Ovary (tissue), 9 donors: ENCODE results near the gene MTSS2. TPM values are rescaled to one million over a fixed set of nuclear protein-coding genes. Genes with fewer than 3 reads are reported as not detected.

Experiments
- DNase-seq, 5 donors: peaks; one replicate each; pipeline ENCODE4 v3.0.0-alpha.2; 2019 to 2020
- H3K27ac ChIP-seq, 2 donors: fragments of 200-600 bp; one replicate each; pipeline versions ENCODE4 v1.5.1 to v1.8.0; 2019 to 2022
- H3K27me3 ChIP-seq: fragments of 200-600 bp; one replicate; pipeline ENCODE4 v1.8.0; 2022
- H3K36me3 ChIP-seq: fragments of 200-600 bp; sonication (generic); one replicate; pipeline ENCODE4 v1.5.1; 2019
- H3K4me1 ChIP-seq: one replicate; pipeline ENCODE4 v1.8.1; 2013; ENCODE audit warnings: mild to moderate bottlenecking, moderate library complexity; ENCODE audit not compliant: insufficient read depth
- H3K4me3 ChIP-seq: fragments of 200-600 bp; sonication (generic); one replicate; pipeline ENCODE4 v1.5.1; 2017
- H3K9me3 ChIP-seq, 2 donors: fragments of 200-600 bp in 1 of 2; sonication (generic) in 1 of 2; one replicate each; pipeline versions ENCODE4 v1.5.1 to v1.8.1; 2013 to 2019; ENCODE audit warnings: mild to moderate bottlenecking in 1 of 2, moderate library complexity in 1 of 2
- CTCF ChIP-seq, 3 donors: fragments of 450-650 bp in 2 of 3; fragments of 200-600 bp in 1 of 3; IDR thresholded peaks; one replicate each; pipeline versions ENCODE4 v1.5.1 to v1.8.0; 2016 to 2022; ENCODE audit warnings: antibody characterized with exemption in 3 of 3, mild to moderate bottlenecking in 1 of 3
- EP300 ChIP-seq: sonication (generic); formaldehyde crosslinking; IDR thresholded peaks from one replicate; pipeline ENCODE4 v1.6.1; 2017; ENCODE audit warnings: antibody characterized with exemption
- POLR2A ChIP-seq: fragments of 450-650 bp; IDR thresholded peaks from one replicate; pipeline ENCODE4 v1.6.1; 2017; ENCODE audit warnings: antibody characterized with exemption, mild to moderate bottlenecking, moderate library complexity
- WGBS, 3 donors: extraction: QIAGEN DNeasy Blood & Tissue Kit in 1 of 3; methylation state at CpG; one replicate each; pipeline versions ENCODE4 v1.1.5 to v1.1.7; 2013 to 2017; 5-methylcytosine and 5-hydroxymethylcytosine counted together
- intact Hi-C, 4 donors: fragments of 100-400 bp; cut with DNase I; formaldehyde crosslinking; loops; one replicate each; pipeline versions ENCODE4 v1.11.0 to v1.15.1; 2022 to 2023
- polyA plus RNA-seq, 2 donors: library from polyadenylated mRNA; stranded (reverse); fragments of 200-250 nt in 1 of 2; fragments of 350-450 nt in 1 of 2; fragmentation: Illumina TruSeq in 1 of 2; extraction: RNeasy Lipid Tissue Mini Kit (QIAGEN cat#74804) in 1 of 2; gene quantifications; one replicate each; pipeline ENCODE4 v1.2.3, GENCODE V29; 2013 to 2014
- total RNA-seq, 7 donors: library from RNA; depleted of rRNA in 2 of 7; stranded (reverse); fragments of >200 nt in 2 of 7; fragmentation: NEBNext Ultra II Directional in 3 of 7; extraction: Animal tissue kit (Norgen Biotek cat#: 25700) in 3 of 7; gene quantifications; one replicate each; pipeline versions ENCODE4 v1.1.0 to v1.2.4, GENCODE V29; 2016 to 2023
- donor health status: DM: no; HTN: no; CAD: no; lungs with moderate emphysema.
- donor health status: DM: no; HTN: no; CAD: no.
- donor health status: Bipolar disorder and iron deficiency.
- donor health status: DM: yes; HTN: yes; CAD: no.
- donor health status: DM: no; HTN: no; CAD: no.
- donor health status: DM: yes; HTN: yes; CAD: no.

The MTSS2 gene
- total and polyA plus RNA-seq, 9 donors, result 8.4 to 93.5 (median 40.2) TPM

- Histone ChIP-seq H3K27me3 (no peaks in the 10 kb centered on the region), H3K4me1 (peaks cover 32% of the 10 kb centered on the region), H3K4me3 (no peak overlapping the region), H3K36me3 (no peaks in the 10 kb centered on the region), H3K27ac (no peak overlapping the region), H3K9me3 (no peaks in the 10 kb centered on the region)
- 88 to 92% (median 90%) methylated on average over 15 to 19 of the region's 19 CpGs for WGBS, 3 donors
- TF ChIP-seq CTCF (IDR thresholded peaks at IDR 0.05) (no peak), POLR2A (no peak), EP300 (no peak)
- no peak for DNase-seq
- intact Hi-C loops, result no loop called here
These were observed 11.2 kb upstream of the MTSS2 start for GRCh38 chr16:70696952-70697593.

DNA sequence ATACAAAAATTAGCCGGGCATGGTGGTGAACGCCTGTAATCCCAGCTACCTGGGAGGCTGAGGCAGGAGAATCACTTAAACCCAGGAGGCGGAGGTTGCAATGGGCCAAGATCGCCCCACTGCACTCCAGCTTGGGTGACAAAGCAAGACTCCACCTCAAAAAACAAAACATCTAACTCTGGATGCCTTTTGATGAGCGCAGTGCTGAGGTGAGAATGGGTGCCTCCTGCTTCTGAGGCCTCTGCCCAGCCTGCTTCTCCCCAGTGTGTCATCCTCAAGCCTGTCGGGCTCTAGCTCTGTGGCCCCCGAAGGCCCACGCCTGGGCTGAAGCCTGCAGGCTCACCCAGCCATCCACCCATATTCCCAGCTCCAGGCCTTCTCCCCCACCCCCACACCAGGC, 10.5 kb upstream of the MTSS2 start:
- Histone ChIP-seq H3K4me1 (peaks cover 39% of the 10 kb centered on the region), H3K36me3 (no peaks in the 10 kb centered on the region), H3K27ac (no peak overlapping the region), H3K27me3 (no peaks in the 10 kb centered on the region), H3K9me3 (no peaks in the 10 kb centered on the region), H3K4me3 (no peak overlapping the region)
- TF ChIP-seq CTCF (IDR thresholded peaks at IDR 0.05) (no peak), POLR2A (no peak)
- intact Hi-C loops, result no loop called here
- no peak for DNase-seq
- WGBS, 3 donors, result 95 to 97% (median 96%) methylated on average over 8 of the region's 8 CpGs

GRCh38 chr16:70695331-70696070, 9.6 kb upstream of the MTSS2 start:
- TF ChIP-seq EP300, result no peak
- no peak for TF ChIP-seq CTCF (IDR thresholded peaks at IDR 0.05)
- no peak for TF ChIP-seq POLR2A
- Histone ChIP-seq H3K4me1 (peaks cover 46% of the 10 kb centered on the region), H3K4me3 (no peak overlapping the region), H3K27me3 (no peaks in the 10 kb centered on the region), H3K36me3 (no peaks in the 10 kb centered on the region), H3K27ac (no peak overlapping the region), H3K9me3 (no peaks in the 10 kb centered on the region)
- intact Hi-C loops, result no loop called here
- WGBS, 3 donors, result 51 to 59% (median 53%) methylated on average over 14 of the region's 14 CpGs
- DNase-seq, result no peak

GRCh38 chr16:70694868-70695218, 9.0 kb upstream of the MTSS2 start:
- H3K27ac ChIP-seq, result no peak overlapping the region
- H3K4me3 ChIP-seq, result no peak overlapping the region
- no peaks in the 10 kb centered on the region for H3K9me3 ChIP-seq
- peaks cover 50% of the 10 kb centered on the region for H3K4me1 ChIP-seq
- 72 to 81% (median 74%) methylated on average over 4 of the region's 4 CpGs for WGBS, 3 donors
- peak in 1 of 5 donors; percentile 61 for DNase-seq
- H3K36me3 ChIP-seq, result no peaks in the 10 kb centered on the region
- intact Hi-C loops, result no loop called here
- TF ChIP-seq EP300 (no peak), POLR2A (no peak), CTCF (IDR thresholded peaks at IDR 0.05) (no peak)
- no peaks in the 10 kb centered on the region for H3K27me3 ChIP-seq
